ENCODE measurements around the gene UBAP2L. TPM values are rescaled to one million over a fixed set of nuclear protein-coding genes. Genes with fewer than 3 reads are reported as not detected.

Gene UBAP2L
- total and polyA plus RNA-seq, 10 of the 15 experiments (the other 5 are each of a cell fraction or from before 2014, with no cell fraction given), result 49.9 to 198 (median 152) TPM

GRCh38 chr1:154263465-154264332 is 42.9 kb downstream of the UBAP2L start:
- ATAC-seq (no peak), DNase-seq (ENCODE audit: low read depth, low spot score) (no peak), FAIRE-seq (no peak)
- in situ Hi-C loops (cut with MboI), result no loop called here
- ChIA-PET POLR2A (interaction anchor here (0.6 to 1.2 kb wide), 4 partner anchors 14 to 83 kb away, joined by 3 read pairs; no protein-coding TSS in a partner anchor), SMC1A (ENCODE audit: uncharacterized antibody, unreplicated experiment) (interaction anchor here (1.0 kb wide), 1 partner anchor 8 kb away, joined by 3 read pairs; no protein-coding TSS in a partner anchor), CTCF (interaction anchor here (0.9 to 1.6 kb wide), 2 partner anchors 64 to 71 kb away, joined by 3 to 7 read pairs; no protein-coding TSS in a partner anchor), RAD21 (ENCODE audit: unreplicated experiment) (no interaction called here)
- H3K36me3 ChIP-seq (ENCODE audit: control insufficient read depth in 2 of 2, insufficient read depth in 2 of 2, low read length in 1 of 2), result peaks cover 33 to 63% of the 10 kb centered on the region in 2 experiments
- intact Hi-C loops (cut with micrococcal nuclease; ENCODE audit: unreplicated experiment), result no loop called here
- no peak overlapping the region for H3K27ac ChIP-seq (ENCODE audit: control insufficient read depth, insufficient read depth)
- H3K9ac ChIP-seq (ENCODE audit: control insufficient read depth, insufficient read depth, low read length), result no peak overlapping the region
- no peaks in the 10 kb centered on the region for H3K27me3 ChIP-seq (replicated peaks in 1 of 2; ENCODE audit: control insufficient read depth in 2 of 2, insufficient read depth in 2 of 2, low read length in 1 of 2)
- H4K20me1 ChIP-seq (ENCODE audit: control insufficient read depth, insufficient read depth), result no peaks in the 10 kb centered on the region
- H3K9me3 ChIP-seq (replicated peaks; ENCODE audit: control insufficient read depth, insufficient read depth, low read length), result no peaks in the 10 kb centered on the region
- no peak overlapping the region for H3K4me2 ChIP-seq (ENCODE audit: control insufficient read depth, insufficient read depth)
- H3K4me3 ChIP-seq, result no peak overlapping the region
- H3K4me1 ChIP-seq (ENCODE audit: control insufficient read depth, insufficient read depth, low read length), result no peaks in the 10 kb centered on the region
- no TSS peak for BruUV-seq (replicated peaks)
- no peaks in the 10 kb centered on the region for H3K79me2 ChIP-seq (ENCODE audit: control insufficient read depth, insufficient read depth, low read length)
- WGBS (ENCODE audit: insufficient coverage, insufficient replicate concordance, low lambda C conversion rate, missing lambda C conversion rate), result 87% methylated on average over 6 of the region's 6 CpGs
- H2AFZ ChIP-seq (ENCODE audit: control insufficient read depth, low read depth, low read length), result no peak overlapping the region
- TF ChIP-seq MTA2 (IDR thresholded peaks at IDR 0.05; ENCODE audit: low read depth) (no peak), PBX3 (IDR thresholded peaks at IDR 0.05; ENCODE audit: insufficient replicate concordance, low read depth, low read length) (no peak), USF1 (IDR thresholded peaks at IDR 0.05; ENCODE audit: borderline replicate concordance, extremely low read length, insufficient read depth, low read depth, low read length) (no peak), USF2 (IDR thresholded peaks at IDR 0.05; ENCODE audit: borderline replicate concordance, low read depth, low read length) (no peak), RUNX3 (IDR thresholded peaks at IDR 0.05; ENCODE audit: low read length) (no peak), ATF3 (IDR thresholded peaks at IDR 0.05; ENCODE audit: borderline replicate concordance, extremely low read depth, low read depth, low read length) (no peak), E2F8 (IDR thresholded peaks at IDR 0.05; ENCODE audit: low read depth, partially characterized antibody) (no peak), TCF12 (IDR thresholded peaks at IDR 0.05; ENCODE audit: low read depth, low read length) (no peak)
- TF ChIP-seq, protein P1, sequence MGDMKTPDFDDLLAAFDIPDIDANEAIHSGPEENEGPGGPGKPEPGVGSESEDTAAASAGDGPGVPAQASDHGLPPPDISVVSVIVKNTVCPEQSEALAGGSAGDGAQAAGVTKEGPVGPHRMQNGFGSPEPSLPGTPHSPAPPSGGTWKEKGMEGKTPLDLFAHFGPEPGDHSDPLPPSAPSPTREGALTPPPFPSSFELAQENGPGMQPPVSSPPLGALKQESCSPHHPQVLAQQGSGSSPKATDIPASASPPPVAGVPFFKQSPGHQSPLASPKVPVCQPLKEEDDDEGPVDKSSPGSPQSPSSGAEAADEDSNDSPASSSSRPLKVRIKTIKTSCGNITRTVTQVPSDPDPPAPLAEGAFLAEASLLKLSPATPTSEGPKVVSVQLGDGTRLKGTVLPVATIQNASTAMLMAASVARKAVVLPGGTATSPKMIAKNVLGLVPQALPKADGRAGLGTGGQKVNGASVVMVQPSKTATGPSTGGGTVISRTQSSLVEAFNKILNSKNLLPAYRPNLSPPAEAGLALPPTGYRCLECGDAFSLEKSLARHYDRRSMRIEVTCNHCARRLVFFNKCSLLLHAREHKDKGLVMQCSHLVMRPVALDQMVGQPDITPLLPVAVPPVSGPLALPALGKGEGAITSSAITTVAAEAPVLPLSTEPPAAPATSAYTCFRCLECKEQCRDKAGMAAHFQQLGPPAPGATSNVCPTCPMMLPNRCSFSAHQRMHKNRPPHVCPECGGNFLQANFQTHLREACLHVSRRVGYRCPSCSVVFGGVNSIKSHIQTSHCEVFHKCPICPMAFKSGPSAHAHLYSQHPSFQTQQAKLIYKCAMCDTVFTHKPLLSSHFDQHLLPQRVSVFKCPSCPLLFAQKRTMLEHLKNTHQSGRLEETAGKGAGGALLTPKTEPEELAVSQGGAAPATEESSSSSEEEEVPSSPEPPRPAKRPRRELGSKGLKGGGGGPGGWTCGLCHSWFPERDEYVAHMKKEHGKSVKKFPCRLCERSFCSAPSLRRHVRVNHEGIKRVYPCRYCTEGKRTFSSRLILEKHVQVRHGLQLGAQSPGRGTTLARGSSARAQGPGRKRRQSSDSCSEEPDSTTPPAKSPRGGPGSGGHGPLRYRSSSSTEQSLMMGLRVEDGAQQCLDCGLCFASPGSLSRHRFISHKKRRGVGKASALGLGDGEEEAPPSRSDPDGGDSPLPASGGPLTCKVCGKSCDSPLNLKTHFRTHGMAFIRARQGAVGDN (IDR thresholded peaks at IDR 0.05), result no peak
